H9 (cell line): ENCODE data around the gene TBX3. TPM values are rescaled to one million over a fixed set of nuclear protein-coding genes. Genes with fewer than 3 reads are reported as not detected.

ENCODE experiments used
- DNase-seq: peaks from one replicate; pipeline ENCODE4 v3.0.0-alpha.2; 2017
- H2AFZ ChIP-seq: one replicate; pipeline ENCODE4 v1.6.1; 2013; ENCODE audit warnings: mild to moderate bottlenecking, low read length, control low read depth, moderate library complexity
- H2AK5ac ChIP-seq: 2 replicates; pipeline ENCODE4 v1.6.1; 2013; ENCODE audit warnings: low read length, control low read depth, mixed read lengths; ENCODE audit not compliant: insufficient read length
- H2BK120ac ChIP-seq: one replicate; pipeline ENCODE4 v1.6.1; 2013; ENCODE audit warnings: low read depth, mild to moderate bottlenecking, low read length, control low read depth, inconsistent platforms; ENCODE audit not compliant: poor library complexity, severe bottlenecking
- H2BK12ac ChIP-seq: 2 replicates; pipeline ENCODE4 v1.6.1; 2013; ENCODE audit warnings: low read length, control low read depth, mixed read lengths, low read depth; ENCODE audit not compliant: insufficient read length
- H2BK15ac ChIP-seq: 2 replicates; pipeline ENCODE4 v1.6.1; 2013; ENCODE audit warnings: low read depth, low read length, control low read depth
- H2BK20ac ChIP-seq: one replicate; pipeline ENCODE4 v1.6.1; 2013; ENCODE audit warnings: low read depth, mild to moderate bottlenecking, low read length, control low read depth, inconsistent platforms; ENCODE audit not compliant: poor library complexity, severe bottlenecking
- H2BK5ac ChIP-seq: 2 replicates; pipeline ENCODE4 v1.6.1; 2013; ENCODE audit warnings: low read length, control low read depth, mixed read lengths; ENCODE audit not compliant: insufficient read length
- H3K14ac ChIP-seq: 2 replicates; pipeline ENCODE4 v1.6.1; 2013; ENCODE audit warnings: low read length, control low read depth; ENCODE audit not compliant: insufficient read depth
- H3K18ac ChIP-seq: 2 replicates; pipeline ENCODE4 v1.6.1; 2013; ENCODE audit warnings: low read depth, mild to moderate bottlenecking, mixed read lengths, low read length, control low read depth; ENCODE audit not compliant: insufficient read length
- H3K23ac ChIP-seq: 2 replicates; pipeline ENCODE4 v1.6.1; 2013; ENCODE audit warnings: low read length, control low read depth, mixed read lengths, low read depth; ENCODE audit not compliant: insufficient read length
- H3K23me2 ChIP-seq: 2 replicates; pipeline ENCODE4 v1.6.1; 2013; ENCODE audit warnings: low read depth, mild to moderate bottlenecking, mixed read lengths, low read length, control low read depth; ENCODE audit not compliant: insufficient read length, poor library complexity, severe bottlenecking
- H3K27ac ChIP-seq: 2 replicates; pipeline ENCODE4 v1.5.1; 2013; ENCODE audit warnings: low read length, control low read depth, mixed read lengths, low read depth; ENCODE audit not compliant: insufficient read length
- H3K27me3 ChIP-seq: 2 replicates; pipeline ENCODE4 v1.6.1; 2013; ENCODE audit warnings: low read length, control low read depth, inconsistent platforms; ENCODE audit not compliant: insufficient read depth
- H3K4ac ChIP-seq: 2 replicates; pipeline ENCODE4 v1.6.1; 2013; ENCODE audit warnings: low read depth, mild to moderate bottlenecking, control low read depth, inconsistent platforms, low read length, moderate library complexity
- H3K4me1 ChIP-seq: 2 replicates; pipeline ENCODE4 v1.6.1; 2013; ENCODE audit warnings: low read length, control low read depth, inconsistent platforms; ENCODE audit not compliant: insufficient read depth
- H3K4me2 ChIP-seq: 2 replicates; pipeline ENCODE4 v1.6.1; 2013; ENCODE audit warnings: low read length, control low read depth, mixed read lengths; ENCODE audit not compliant: insufficient read length, insufficient read depth
- H3K56ac ChIP-seq: 2 replicates; pipeline ENCODE4 v1.6.1; 2013; ENCODE audit warnings: low read depth, mild to moderate bottlenecking, mixed read lengths, low read length, control low read depth; ENCODE audit not compliant: insufficient read length
- H3K79me1 ChIP-seq: 2 replicates; pipeline ENCODE4 v1.6.1; 2013; ENCODE audit warnings: low read depth, mild to moderate bottlenecking, moderate library complexity, low read length, control low read depth, inconsistent platforms; ENCODE audit not compliant: insufficient read depth, poor library complexity, severe bottlenecking
- H3K79me2 ChIP-seq: 2 replicates; pipeline ENCODE4 v1.6.1; 2013; ENCODE audit warnings: low read length, control low read depth, inconsistent platforms; ENCODE audit not compliant: insufficient read depth
- H3K9ac ChIP-seq: 2 replicates; pipeline ENCODE4 v1.6.1; 2013; ENCODE audit warnings: low read length, control low read depth, mixed read lengths; ENCODE audit not compliant: insufficient read length; ENCODE audit errors: extremely low read depth
- H3K9me3 ChIP-seq: one replicate; pipeline ENCODE4 v1.6.1; 2013; ENCODE audit warnings: low read depth, low read length, inconsistent platforms; ENCODE audit not compliant: control insufficient read depth
- H3T11ph ChIP-seq: one replicate; pipeline ENCODE4 v1.6.1; 2013; ENCODE audit warnings: mild to moderate bottlenecking, low read length, control low read depth, inconsistent platforms
- H4K20me1 ChIP-seq: one replicate; pipeline ENCODE4 v1.6.1; 2013; ENCODE audit not compliant: control insufficient read depth, insufficient read length, insufficient read depth
- H4K5ac ChIP-seq: 2 replicates; pipeline ENCODE4 v1.6.1; 2013; ENCODE audit warnings: low read depth, mild to moderate bottlenecking, mixed read lengths, low read length, control low read depth; ENCODE audit not compliant: insufficient read length
- H4K8ac ChIP-seq: replicated peaks from 2 replicates; pipeline ENCODE4 v1.6.1; 2013; ENCODE audit warnings: low read length, control low read depth, mixed read lengths, low read depth; ENCODE audit not compliant: insufficient read length
- H4K91ac ChIP-seq: 2 replicates; pipeline ENCODE4 v1.6.1; 2013; ENCODE audit warnings: low read depth, mild to moderate bottlenecking, moderate library complexity, mixed read lengths, low read length, control low read depth; ENCODE audit not compliant: insufficient read length
- H3K27ac Mint-ChIP-seq, 3 experiments: 2 replicates in 2 of 3; 3 replicates in 1 of 3; pipeline ENCODE4 v1.8.0; 2020 to 2021; ENCODE audit warnings: mixed read lengths in 3 of 3, mild to moderate bottlenecking in 1 of 3, moderate library complexity in 1 of 3
- H3K27me3 Mint-ChIP-seq: 2 replicates; pipeline ENCODE4 v1.8.0; 2021; ENCODE audit warnings: low read depth, mild to moderate bottlenecking, moderate library complexity, mixed read lengths
- H3K36me3 Mint-ChIP-seq, 3 experiments: 2 replicates in 2 of 3; 3 replicates in 1 of 3; pipeline ENCODE4 v1.8.0; 2020 to 2021; ENCODE audit warnings: low read depth in 3 of 3, mixed read lengths in 3 of 3; ENCODE audit not compliant: insufficient read depth in 1 of 3
- H3K4me1 Mint-ChIP-seq, 2 experiments: 2 replicates each; pipeline ENCODE4 v1.8.0; 2020; ENCODE audit warnings: mixed read lengths in 2 of 2
- H3K4me3 Mint-ChIP-seq, 2 experiments: 2 replicates in 1 of 2; 3 replicates in 1 of 2; pipeline ENCODE4 v1.8.0; 2020 to 2021; ENCODE audit warnings: mild to moderate bottlenecking in 2 of 2, mixed read lengths in 2 of 2, moderate library complexity in 1 of 2
- H3K9me3 Mint-ChIP-seq, 2 experiments: 2 replicates in 1 of 2; 3 replicates in 1 of 2; pipeline ENCODE4 v1.8.0; 2020; ENCODE audit warnings: mild to moderate bottlenecking in 2 of 2, mixed read lengths in 2 of 2, moderate library complexity in 1 of 2
- CTCF ChIP-seq: fragments of 200-600 bp; sonication (generic); conservative IDR thresholded peaks from 3 replicates; pipeline ENCODE4 v1.8.0; 2021; ENCODE audit warnings: antibody characterized with exemption, mild to moderate bottlenecking
- WGBS: extraction: QIAGEN DNeasy Blood & Tissue Kit; methylation state at CpG from one replicate; pipeline ENCODE4 v1.1.7; 2013; ENCODE audit warnings: missing lambda C conversion rate, low lambda C conversion rate, mixed read lengths; ENCODE audit not compliant: insufficient read length; ENCODE audit errors: extremely low coverage; 5-methylcytosine and 5-hydroxymethylcytosine counted together
- total RNA-seq: library from RNA; stranded (reverse); gene quantifications from 2 replicates; pipeline ENCODE4 v1.2.1, GENCODE V29; 2021

Gene TBX3
- total RNA-seq, 1 experiment from 2014 or later: 0.04 TPM

DNA sequence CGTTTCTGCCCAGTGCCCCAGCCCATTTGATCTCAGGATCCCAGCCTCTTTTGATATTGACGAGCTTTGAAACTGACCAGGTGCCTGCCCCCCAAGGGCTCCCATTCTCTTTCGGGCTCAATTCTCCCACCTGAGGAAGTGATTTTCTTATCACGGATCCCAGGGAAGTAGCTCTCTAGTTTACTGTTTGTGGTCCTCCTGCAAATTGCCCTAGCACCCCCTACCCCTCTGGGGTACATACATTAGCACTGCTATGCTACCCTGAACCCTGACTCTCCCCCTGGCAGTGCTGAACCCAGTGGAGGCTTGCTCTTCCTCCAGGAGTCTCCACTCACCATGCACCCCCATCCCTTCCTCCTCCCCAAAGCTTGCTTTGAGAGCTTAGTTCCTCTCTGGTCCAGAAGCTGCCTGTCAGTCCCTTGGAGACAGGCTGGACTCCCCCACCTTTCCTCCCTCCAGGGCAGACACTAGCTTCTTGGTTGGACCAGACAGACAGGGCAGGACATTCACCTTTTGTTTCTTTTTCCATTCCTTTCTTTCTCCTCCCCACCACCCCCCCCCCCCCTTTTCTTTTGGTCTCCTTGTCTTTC lies 4.4 kb upstream of the TBX3 start:
- H3K4me1 Mint-ChIP-seq: peaks cover 39 to 65% of the 10 kb centered on the region in 2 experiments
- no peak overlapping the region for H3K4me2 ChIP-seq
- H4K20me1 ChIP-seq: peaks cover 2% of the 10 kb centered on the region
- H2AK5ac ChIP-seq: no peak overlapping the region
- H3K23ac ChIP-seq: no peak overlapping the region
- no peak overlapping the region for H2BK15ac ChIP-seq
- no peak overlapping the region for H3T11ph ChIP-seq
- H3K27me3 ChIP-seq: peaks cover 86% of the 10 kb centered on the region
- no peak overlapping the region for H2BK20ac ChIP-seq
- peaks cover 14% of the 10 kb centered on the region for H3K23me2 ChIP-seq
- no peaks in the 10 kb centered on the region for H3K79me1 ChIP-seq
- H3K27ac Mint-ChIP-seq: no peak overlapping the region
- H3K27ac ChIP-seq: no peak overlapping the region
- no peaks in the 10 kb centered on the region for H3K79me2 ChIP-seq
- H2BK120ac ChIP-seq: no peak overlapping the region
- H3K56ac ChIP-seq: no peak overlapping the region
- no peak overlapping the region for H3K14ac ChIP-seq
- no peak overlapping the region for H2BK12ac ChIP-seq
- no peak overlapping the region for H4K8ac ChIP-seq
- peak; percentile 47 for DNase-seq
- peak overlapping the region in 1 of 2 experiments; percentile 38; a peak in 2 of 5 replicates for H3K4me3 Mint-ChIP-seq
- H2BK5ac ChIP-seq: no peak overlapping the region
- H3K9me3 Mint-ChIP-seq: peaks cover 4 to 22% of the 10 kb centered on the region in 2 experiments; a peak in 3 of 5 replicates
- no peaks in the 10 kb centered on the region for H3K4me1 ChIP-seq
- no peaks in the 10 kb centered on the region for H3K9me3 ChIP-seq
- no peak overlapping the region for H3K18ac ChIP-seq
- WGBS: no CpG with 5 or more reads among the region's 4 CpGs
- peaks cover 99% of the 10 kb centered on the region for H3K27me3 Mint-ChIP-seq
- no peak for TF ChIP-seq CTCF
- H3K9ac ChIP-seq: no peak overlapping the region
- no peak overlapping the region for H4K91ac ChIP-seq
- H4K5ac ChIP-seq: no peak overlapping the region
- H3K36me3 Mint-ChIP-seq: no peaks in the 10 kb centered on the region
- H2AFZ ChIP-seq: no peak overlapping the region
- no peak overlapping the region for H3K4ac ChIP-seq
